ENCODE data around the gene ZNF419.
"Not testable (repeated sequence)": the region's sequence is repeated elsewhere in the genome, so short reads cannot be mapped to it uniquely, and the experiment has no call there.

The ZNF419 gene
- 4.7 to 16.4 (median 12.9) reads per million in 4 donors for total RNA-seq

DNA sequence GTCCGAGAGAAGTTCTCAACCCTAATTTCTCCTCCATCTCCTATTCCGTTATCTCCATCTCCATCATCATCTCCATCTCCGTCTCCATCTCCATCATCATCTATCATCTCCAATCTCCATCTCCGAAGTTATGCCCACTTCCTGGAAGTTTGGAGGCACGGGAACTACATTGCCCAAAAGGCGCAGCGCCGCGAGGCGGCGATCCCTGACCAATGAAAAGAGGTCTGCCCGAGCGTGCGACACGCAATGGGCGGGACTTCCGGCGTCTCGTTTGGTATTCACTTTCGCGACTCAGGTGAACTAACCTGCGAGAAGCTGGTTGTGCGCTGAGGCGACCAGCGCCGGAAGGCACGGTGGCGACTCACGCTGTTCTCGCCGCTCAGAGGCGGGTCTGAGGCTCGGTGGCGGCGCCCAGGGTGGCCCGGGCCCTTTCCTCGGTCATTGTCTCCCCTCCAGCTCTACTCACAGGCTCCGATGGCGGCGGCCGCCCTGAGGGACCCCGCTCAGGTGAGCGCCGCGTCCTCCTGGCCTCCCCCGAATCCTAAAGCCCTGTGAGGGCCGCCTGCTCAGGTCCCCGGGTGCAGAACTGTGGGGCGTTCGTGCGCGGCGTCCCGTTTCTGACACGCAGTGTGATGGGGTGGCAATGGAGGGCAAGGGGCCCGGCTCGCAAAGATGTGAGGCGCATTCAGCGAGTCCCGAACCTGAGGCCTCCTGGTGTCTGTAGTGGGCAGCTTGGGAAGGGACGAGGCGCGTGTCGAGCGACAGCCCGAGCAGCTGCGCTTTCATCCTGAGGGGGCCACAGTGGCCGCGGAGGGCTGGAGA lies at the start of gene ZNF419:
ZNF419 (plus strand) TSS at position 274 of the 822 bp plus-strand sequence; CDS start at position 475, 201 bp downstream.
- DNase-seq = peak; percentile 79 to 96 (median 88)

DNA sequence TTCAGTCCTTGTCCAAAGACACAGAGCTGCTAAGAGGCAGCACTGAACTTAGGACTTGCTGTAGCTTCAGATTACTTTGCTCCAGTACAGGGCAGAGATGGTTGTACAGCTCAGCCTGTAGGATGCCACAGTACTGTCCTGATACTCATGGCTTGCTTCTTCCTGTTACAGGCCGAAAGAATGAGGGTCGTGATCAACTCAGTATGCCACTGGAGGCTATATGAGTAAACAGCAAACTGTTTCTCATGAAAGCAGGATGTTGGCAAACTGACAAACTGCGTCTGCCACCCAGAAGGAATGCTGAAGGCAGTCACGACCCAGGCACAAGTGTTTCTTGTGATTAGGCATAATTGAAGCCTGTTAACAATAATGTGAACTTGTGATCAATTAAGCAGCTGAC lies 49.6 kb upstream of the ZNF419 start:
- no peak for DNase-seq

DNA sequence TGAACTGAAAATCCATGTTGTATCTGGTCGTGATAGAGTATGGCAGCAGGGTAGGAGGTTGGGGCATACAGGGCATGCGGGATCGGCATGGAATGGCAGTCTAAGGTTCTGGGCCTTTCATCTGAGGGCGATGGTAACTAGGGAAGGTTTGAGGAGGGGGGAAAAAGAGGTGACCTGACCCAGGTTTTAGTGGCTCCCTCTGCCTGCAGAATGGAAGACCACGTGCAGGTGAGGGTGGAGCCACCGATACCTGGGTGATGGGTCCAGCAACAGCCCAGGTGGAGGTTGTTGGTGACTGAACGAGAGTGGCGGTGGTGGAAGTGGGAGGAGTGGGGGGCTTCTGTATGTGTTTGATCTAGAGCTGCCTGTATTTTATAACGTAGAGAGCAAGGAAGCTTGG lies 48.6 kb upstream of the ZNF419 start:
- DNase-seq = no peak

DNA sequence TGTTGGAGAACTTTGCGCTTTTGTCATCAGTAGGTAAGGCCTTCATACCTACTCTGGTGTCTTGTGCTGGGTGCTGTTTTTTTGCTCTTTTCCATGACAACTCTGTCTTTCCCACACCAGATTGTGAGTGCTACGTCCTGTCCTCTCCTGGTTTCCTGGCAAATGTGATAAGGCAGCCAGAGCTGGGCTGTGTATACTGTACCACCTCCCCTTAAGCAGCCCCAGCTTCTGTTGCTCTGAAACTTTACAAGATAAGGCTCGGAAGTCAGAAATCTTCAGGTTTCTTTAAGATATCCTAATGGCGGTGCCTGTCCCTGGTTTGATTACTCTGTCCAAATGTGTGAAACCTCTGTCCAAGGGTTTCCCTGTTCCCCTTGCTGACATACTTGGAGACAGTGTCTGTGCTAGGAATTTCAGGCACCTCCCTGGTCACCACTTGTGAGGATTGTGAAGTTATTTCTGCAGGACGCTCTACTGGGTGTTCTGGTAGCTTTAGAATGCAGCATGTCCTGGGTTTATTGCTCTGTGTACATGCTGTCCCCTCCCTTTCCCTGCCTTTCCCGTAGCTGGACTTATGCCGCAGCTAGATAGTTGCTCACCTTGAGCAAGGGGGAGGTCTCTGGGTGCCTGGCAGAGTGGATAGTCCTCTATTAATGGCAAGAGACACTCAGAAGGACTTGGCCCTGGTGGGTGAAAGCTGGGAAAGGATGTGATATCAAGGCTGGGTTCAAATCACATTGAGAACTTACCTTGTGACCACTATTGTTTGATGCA lies 45.4 kb upstream of the ZNF419 start:
- no peak for DNase-seq

DNA sequence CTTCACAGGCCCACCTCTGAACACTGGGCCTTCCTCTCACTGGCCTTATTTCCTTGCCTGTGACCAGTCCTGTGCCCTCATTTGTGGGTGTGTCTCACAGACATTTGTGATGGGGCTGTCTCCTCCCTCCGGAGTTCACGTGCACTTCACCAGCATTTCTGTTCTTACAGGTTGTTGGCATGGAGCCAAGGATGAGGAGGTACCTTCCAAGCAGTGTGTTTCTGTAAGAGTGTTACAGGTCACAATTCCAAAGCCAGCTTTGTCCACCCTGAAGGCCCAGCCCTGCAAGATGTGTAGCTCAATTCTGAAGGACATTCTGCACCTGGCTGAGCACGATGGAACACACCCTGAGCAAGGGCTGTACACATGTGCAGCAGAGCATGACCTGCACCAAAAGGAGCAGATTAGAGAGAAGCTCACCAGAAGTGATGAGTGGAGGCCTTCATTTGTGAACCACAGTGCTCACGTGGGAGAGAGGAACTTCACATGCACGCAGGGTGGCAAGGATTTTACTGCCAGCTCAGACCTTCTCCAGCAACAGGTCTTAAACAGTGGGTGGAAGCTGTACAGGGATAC lies 44.3 kb upstream of the ZNF419 start:
- DNase-seq = no peak

DNA sequence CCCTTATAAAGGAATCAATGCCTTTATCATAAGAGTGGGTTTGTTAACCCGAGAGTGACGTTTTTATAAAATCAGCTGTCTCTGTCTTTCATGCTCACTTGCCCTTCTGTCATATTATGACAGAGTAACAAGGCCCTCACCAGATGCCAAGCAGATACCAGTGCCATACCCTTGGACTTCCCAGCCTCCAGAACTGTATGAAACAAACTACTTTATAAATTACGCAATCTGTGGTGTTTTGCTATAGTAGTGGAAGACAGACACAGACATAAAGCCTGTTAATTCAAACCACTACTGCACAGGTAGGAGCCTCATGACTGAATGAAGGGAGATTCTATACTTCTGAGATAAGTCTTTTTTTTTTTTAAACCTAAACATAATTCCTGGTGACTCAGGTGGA lies 35.2 kb upstream of the ZNF419 start:
- no peak for DNase-seq

DNA sequence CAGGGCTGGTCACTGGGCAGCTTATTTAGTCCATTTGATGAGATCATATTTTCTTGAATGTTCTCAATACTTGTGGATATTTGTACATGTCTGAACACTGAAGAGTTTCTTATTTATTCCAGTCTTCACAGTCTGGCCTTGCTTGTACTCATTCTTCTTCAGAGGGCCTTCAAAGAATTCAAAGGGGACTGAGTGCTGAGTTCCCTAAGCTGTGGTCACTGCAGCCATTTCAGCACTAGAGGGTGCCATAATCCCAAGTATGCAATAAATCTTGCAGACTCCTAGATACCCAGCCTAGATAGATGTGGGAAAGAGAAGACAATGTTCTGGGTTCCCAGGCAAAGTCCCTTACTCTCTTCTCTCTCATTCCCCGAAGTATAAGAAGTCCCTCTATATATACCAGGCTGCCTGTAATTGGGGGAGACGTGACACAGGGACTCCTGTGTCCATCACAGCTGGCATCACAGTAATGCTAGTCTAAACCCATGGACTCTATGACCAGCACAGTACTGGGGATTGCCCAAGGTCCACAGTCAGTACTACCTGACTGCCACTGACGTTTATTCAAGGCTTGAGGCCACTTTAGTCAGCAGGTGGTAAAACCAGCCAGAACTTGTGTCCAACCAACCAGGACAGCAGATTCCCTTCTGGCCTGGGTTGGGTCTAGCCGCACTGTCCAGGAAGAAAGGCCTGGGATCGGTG lies 21.7 kb upstream of the ZNF419 start:
- peak in 1 of 5 donors; percentile 32 for DNase-seq

DNA sequence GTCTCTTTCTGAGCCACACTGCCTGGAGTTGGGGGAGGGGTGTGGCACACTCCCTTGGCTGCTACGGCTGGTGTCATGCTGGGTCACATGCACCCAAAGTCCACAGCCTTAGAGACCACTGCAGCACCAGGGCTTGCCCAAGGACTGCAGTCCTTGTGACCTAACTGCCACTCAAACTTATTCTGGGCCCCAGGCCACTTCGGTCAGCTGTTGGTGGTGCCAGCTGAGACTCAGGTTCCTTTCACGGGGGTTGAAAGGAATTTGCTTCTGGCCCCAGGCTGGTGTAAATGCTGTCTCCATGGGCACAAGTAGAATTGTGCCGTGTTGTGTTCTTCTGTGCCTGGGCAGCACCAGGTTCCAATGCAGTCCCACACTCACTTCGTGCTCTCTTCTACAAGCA lies 21.1 kb upstream of the ZNF419 start:
- no peak for DNase-seq

DNA sequence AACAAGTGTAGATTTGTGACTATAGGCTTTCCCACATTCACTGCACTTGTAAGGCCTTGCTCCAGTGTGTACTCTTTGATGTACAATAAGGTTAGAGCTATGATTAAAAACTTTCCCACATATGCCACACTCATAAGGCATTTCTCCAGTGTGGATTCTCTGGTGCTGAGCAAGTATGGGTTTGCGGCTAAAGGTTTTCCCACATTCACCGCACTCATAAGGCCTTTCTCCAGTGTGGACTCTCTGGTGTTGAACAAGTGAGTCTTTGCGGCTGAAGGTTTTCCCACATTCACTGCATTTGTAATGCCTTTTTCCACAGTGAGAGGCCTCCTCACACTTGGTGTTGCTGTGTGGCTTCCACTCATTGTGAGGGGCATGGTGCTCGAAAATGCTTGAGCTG lies 13.9 kb upstream of the ZNF419 start:
- no peak for DNase-seq

DNA sequence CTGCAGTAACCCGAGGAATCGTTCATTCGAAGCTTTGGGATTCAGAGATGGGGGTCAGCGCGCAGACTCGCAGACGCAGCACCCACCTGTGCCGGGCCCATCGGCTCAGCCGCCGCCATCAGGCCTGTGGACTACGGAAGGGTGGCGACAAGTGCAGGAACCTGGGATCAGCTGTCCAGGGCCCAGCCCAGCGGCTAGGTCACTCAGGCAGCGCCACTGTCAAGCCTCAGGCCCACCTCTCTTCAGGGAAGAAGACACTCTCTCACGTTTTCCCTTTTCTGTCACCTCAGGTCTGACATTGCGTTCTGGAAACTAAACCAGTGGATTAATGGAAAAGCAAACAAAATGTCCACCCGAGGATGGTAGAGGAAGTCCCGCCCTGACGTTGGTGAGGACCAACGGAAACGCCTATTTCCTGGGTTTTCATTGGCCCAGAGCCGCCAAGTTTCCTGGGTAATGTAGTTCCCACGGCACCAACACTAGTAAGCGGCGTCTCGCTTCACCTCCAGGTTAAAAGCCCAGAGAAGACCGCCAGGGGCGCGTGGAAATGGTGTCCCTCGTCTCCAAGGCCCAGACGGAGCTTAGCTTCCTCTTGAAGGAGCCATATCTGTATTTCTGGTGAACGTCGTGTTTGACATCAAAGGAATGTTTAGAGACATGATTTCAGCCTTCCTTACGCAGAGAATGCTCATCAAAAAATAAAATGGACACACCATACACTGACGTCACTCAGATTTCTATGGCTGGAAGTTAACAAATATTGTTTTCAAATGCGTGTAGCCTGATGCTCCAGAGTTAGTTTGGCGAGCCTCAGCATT lies 10.2 kb upstream of the ZNF419 start, which contains the start of gene ZNF772:
ZNF772 (minus strand) TSS at position 376 of the 818 bp plus-strand sequence; CDS start at position 119, 257 bp downstream.
- DNase-seq = peak; percentile 74 to 91 (median 86)

DNA sequence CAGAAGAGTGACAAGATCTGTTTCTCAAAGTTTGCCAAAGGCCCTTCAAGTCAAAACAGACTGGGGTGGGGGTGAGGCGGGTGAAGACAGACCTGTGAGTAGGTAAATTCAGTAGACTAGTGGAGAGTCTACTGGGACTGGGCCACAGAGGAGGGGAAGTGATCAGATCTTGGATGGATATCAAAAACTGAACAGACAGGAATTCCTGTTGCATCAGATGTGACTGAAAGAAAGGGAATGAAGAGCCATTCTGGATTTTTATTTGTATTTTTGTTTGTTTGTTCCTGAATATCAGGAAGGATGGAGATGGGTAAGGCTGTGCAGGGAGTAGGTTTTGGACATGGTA lies 722 bp downstream of the ZNF419 start:
- DNase-seq = not testable (repeated sequence)

DNA sequence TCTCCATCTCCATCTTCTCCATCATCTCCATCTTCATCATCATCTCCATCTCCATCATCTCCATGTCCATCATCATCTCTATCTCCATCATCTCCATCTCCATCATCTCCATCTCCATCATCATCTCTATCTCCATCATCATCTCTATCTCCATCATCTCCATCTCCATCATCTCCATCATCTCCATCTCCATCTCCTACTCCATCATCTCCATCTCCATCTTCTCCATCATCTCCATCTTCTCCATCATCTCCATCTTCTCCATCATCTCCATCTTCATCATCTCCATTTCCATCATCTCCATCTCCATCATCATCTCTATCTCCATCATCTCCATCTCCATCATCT lies 11.8 kb downstream of the ZNF419 start:
- DNase-seq = not testable (repeated sequence)

DNA sequence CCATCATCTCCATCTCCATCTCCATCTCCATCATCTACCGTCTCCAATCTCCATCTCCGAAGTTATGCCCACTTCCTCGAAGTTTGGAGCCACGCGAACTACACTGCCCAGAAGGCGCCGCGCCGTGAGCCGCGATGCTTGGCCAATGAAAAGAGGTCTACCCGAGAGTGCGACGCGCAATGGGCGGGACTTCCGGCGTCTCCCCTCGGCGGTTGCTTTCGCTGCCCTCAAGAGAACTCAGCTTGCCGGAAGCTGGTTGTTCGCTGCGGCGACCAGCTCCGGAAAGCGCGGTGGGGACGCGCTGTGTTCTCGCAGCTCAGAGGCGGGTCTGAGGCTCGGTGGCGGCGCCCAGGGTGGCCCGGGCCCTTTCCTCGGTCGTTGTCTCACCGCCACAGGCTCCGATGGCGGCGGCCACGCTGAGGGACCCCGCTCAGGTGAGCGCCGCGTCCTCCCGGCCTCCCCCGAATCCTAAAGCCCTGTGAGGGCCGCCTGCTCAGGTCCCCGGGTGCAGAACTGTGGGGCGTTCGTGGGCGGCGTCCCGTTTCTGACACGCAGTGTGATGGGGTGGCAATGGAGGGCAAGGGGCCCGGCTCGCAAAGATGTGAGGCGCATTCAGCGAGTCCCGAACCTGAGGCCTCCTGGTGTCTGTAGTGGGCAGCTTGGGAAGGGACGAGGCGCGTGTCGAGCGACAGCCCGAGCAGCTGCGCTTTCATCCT lies 12.3 kb downstream of the ZNF419 start, which contains the start of gene ZNF773:
ZNF773 (plus strand) TSS at position 259 of the 716 bp plus-strand sequence; CDS start at position 402, 143 bp downstream.
- peak; percentile 86 to 97 (median 94) for DNase-seq

DNA sequence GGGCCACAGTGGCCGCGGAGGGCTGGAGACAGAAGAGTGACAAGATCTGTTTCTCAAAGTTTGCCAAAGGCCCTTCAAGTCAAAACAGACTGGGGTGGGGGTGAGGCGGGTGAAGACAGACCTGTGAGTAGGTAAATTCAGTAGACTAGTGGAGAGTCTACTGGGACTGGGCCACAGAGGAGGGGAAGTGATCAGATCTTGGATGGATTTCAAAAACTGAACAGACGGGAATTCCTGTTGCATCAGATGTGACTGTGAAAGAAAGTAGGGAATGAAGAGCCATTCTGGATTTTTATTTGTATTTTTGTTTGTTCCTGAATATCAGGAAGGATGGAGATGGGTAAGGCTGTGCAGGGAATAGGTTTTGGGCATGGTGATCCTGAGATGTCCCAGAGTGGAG lies 12.8 kb downstream of the ZNF419 start:
- DNase-seq = not testable (repeated sequence)

DNA sequence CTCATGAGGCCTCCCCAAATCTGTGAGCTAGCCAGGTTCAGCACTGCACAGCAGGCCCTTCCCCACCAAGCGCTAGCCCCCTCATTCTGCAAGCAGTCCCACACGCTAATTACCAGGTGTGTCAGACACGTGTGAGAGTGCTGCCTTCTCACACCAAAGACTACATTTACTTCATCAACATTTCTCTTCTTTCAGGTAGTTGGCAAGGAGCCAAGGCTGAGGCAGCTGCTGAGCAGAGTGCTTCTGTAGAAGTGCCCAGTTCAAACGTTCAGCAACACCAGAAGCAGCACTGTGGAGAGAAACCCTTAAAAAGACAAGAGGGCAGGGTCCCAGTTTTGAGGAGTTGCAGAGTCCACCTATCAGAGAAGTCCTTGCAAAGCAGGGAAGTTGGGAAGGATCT lies 18.6 kb downstream of the ZNF419 start:
- DNase-seq = no peak

DNA sequence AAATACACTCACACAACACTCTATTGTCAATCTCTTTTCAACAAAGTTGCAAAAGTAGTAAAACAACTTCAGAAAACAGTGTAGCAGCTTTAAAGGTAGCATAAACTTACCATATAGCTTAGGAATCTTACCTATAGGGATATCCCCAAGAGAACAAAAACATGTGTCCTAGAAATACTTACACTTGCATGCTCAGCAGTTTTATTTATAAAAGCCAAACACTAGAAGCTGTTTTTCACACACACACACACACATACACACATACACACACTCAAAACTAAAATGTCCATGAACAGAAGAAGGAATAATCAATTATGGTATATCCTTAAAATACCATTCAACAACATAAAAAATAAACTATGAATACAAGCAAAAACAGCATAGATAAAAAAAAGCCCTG lies 23.9 kb downstream of the ZNF419 start:
- no peak for DNase-seq

DNA sequence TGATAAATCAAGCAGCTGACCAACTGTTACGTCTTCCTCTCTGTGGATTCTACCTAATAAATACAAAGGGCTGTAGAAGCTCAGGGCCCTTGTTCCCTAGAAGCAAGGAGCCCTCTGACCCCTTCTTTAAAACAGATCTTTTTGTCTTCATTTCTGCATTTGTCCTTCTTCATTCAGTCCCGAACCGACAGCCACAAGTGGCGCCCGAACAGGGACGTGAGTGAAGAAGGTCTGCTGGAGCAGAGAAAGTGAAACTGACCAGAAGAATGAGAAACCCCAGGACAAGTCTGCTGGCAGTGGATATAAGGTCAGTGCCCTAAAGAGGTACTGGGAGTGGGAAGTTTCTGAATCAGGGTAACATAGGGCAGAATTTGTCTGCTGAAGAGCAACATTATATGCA lies 25.3 kb downstream of the ZNF419 start:
- no peak for DNase-seq

DNA sequence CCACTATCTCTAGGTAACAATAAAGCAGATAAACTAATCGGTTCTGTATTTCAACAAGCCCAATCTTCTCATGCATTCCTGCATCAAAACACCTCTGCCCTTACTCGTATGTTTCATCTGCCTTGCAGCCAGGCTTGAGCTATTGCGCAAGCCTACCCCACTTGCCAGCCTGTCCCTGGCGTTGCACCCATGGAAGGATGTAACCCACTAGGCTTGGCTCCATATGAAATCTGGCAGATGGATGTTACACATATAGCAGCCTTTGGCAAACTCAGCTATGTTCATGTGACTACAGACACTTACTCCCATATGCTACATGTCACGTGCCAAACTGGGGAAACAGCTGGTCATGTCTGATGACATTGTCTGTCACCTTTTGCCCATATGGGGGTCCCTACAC lies 27.7 kb downstream of the ZNF419 start:
- DNase-seq = no peak

DNA sequence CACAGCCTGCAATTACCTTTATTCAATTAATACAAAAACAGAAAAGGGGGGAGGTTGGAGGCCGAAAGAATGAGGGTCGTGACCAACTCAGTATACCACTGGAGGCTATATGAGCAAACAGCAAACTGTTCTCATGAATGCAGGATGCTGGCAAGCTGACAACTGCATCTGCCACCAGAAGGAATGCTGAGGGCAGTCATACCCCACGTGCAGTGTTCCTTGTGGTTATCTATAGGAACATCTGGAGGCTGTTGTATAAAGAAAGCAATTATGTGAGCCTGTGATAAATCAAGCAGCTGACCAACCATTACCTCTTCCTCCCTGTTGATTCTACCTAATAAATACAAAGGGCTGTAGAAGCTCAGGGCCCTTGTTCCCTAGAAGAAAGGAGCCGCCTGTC lies 30.5 kb downstream of the ZNF419 start:
- DNase-seq = not testable (repeated sequence)

DNA sequence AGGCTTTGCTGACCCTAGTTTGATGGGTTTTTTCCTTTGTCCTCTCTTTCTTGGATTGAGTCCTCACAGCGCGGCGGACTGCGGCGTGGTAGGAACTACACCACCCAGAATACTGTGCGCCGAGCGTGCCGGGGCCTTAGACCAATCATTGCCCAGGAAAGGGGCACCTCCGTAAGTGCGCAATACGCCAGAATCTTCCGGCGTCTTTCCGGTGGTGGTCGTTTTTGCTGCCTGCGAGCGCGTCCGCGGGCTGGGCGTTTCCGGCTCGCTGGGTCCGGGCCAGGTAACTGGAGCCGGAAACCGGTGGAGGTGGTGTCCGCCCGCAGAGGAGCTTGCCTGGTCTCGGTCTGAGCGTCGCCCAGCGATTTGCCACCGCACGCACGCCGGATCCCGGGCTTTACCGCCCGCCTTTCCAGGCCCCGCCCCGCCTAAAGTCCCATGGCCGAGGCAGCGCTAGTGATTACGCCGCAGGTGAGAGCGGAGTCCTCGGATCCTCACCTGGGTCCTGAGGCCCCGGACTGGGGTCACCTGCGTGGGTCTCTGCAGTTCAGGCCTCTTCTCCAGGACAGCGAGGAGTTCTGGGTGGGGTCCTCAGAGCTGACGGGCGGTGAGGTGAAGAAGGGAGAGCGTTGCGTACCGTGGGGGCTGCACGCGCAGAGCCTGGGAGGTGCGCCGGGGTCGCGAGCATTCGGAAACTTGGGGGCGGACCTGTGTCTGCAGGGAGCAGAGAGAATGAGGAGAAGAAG lies 39.8 kb downstream of the ZNF419 start, which contains the start of gene ZNF549:
ZNF549 (plus strand) TSS at position 221 of the 746 bp plus-strand sequence; CDS start at position 439, 218 bp downstream.
- peak; percentile 75 to 92 (median 83) for DNase-seq
